GM12892 (cell line): ENCODE measurements around the gene KCNJ6.

Experiments used
- POLR2A ChIP-seq: IDR thresholded peaks from 2 replicates; pipeline ENCODE4 v1.6.1; 2011; ENCODE audit warnings: low read depth, low read length, control low read depth
- POLR2AphosphoS5 ChIP-seq: IDR thresholded peaks from 2 replicates; pipeline ENCODE4 v1.6.1; 2011; ENCODE audit warnings: low read depth, low read length, control low read depth

DNA sequence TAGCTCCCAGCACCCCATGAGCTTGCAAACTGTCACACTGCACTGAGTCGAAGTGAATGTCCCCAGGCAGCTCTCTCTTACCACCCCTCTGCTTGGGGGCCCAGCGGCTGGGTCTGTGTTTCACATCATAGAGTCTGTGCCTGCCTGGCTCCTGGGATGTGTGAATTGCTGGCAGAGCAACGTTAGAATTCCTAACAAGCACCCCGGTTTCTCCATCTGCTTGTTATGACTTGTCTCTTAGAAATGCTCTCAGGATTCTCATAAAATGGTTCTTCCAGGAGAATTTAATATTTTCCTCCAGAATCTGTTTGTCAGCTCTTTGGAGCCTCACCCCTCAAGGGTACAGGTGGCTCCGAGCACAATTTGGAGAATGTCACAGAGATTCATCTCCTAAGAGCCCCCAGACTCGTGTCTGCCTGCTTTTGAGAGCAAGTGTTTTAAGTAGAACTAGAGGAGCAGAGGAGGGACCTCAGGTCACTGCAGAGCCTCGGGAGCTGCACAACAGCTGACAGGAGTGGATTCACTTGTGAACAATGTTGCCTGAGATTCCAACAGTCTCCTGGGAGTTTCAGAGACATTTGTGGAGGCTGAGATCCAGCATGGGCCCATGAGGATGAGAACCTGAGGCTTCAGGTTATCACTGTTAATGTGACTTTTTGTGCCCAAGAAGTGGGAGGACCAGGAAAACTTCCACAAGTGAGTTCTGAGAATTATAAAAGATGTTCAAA is 131.5 kb downstream of the KCNJ6 start:
- TF ChIP-seq POLR2AphosphoS5 = no peak
- TF ChIP-seq POLR2A = no peak
